IMR-90 (cell line): ENCODE measurements around the gene UQCRFS1.

Experiments used
- BHLHE40 ChIP-seq: fragments of 150-350 bp; IDR thresholded peaks from 2 replicates; pipeline ENCODE4 v1.6.1; 2016; ENCODE audit warnings: mild to moderate bottlenecking, low read depth, low read length
- CEBPB ChIP-seq: IDR thresholded peaks from 2 replicates; pipeline ENCODE4 v1.6.1; 2012; ENCODE audit warnings: low read depth, low read length, improper control_type of control experiment
- CTCF ChIP-seq: conservative IDR thresholded peaks from 2 replicates; pipeline ENCODE4 v1.5.1; 2012; ENCODE audit warnings: mild to moderate bottlenecking, low read depth, low read length, improper control_type of control experiment
- FOS ChIP-seq: fragments of 150-350 bp; IDR thresholded peaks from 2 replicates; pipeline ENCODE4 v1.6.1; 2016; ENCODE audit warnings: low read depth, low read length
- MAFK ChIP-seq: IDR thresholded peaks from 2 replicates; pipeline ENCODE4 v1.6.1; 2012; ENCODE audit warnings: low read depth, low read length, improper control_type of control experiment
- MXI1 ChIP-seq: IDR thresholded peaks from 2 replicates; pipeline ENCODE4 v1.6.1; 2012; ENCODE audit warnings: low read depth, mild to moderate bottlenecking, low read length, moderate library complexity, borderline replicate concordance
- POLR2A ChIP-seq: IDR thresholded peaks from 2 replicates; pipeline ENCODE4 v1.6.1; 2012; ENCODE audit warnings: mild to moderate bottlenecking, low read depth, low read length
- RCOR1 ChIP-seq: IDR thresholded peaks from 2 replicates; pipeline ENCODE4 v1.6.1; 2012; ENCODE audit warnings: mild to moderate bottlenecking, low read length, improper control_type of control experiment; ENCODE audit not compliant: insufficient replicate concordance
- TF ChIP-seq, protein P1 (sequence below): fragments of 150-350 bp; IDR thresholded peaks from 2 replicates; pipeline ENCODE4 v1.6.1; 2017; ENCODE audit warnings: mild to moderate bottlenecking, antibody characterized with exemption, low read length, low read depth

- TF ChIP-seq CTCF, result no peak
- TF ChIP-seq, protein P1, sequence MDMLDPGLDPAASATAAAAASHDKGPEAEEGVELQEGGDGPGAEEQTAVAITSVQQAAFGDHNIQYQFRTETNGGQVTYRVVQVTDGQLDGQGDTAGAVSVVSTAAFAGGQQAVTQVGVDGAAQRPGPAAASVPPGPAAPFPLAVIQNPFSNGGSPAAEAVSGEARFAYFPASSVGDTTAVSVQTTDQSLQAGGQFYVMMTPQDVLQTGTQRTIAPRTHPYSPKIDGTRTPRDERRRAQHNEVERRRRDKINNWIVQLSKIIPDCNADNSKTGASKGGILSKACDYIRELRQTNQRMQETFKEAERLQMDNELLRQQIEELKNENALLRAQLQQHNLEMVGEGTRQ, result no peak
- no peak for TF ChIP-seq MAFK
- no peak for TF ChIP-seq BHLHE40
- TF ChIP-seq POLR2A, result no peak
- TF ChIP-seq RCOR1, result no peak
- TF ChIP-seq CEBPB, result no peak
- TF ChIP-seq MXI1, result no peak
- TF ChIP-seq FOS, result no peak
Observed at GRCh38 chr19:29216021-29216420, 3.1 kb upstream of the UQCRFS1 start.
